HEK293 (cell line): Measurements from ENCODE around the gene DAPP1.
"Not testable (repeated sequence)": the region's sequence is repeated elsewhere in the genome, so short reads cannot be mapped to it uniquely, and the experiment has no call there.

Source experiments
- CTCF ChIA-PET: fragments of 350-600 bp; formaldehyde crosslinking; extraction: SDS; loops from one replicate; lab custom pipeline; 2021; ENCODE audit warnings: antibody characterized with exemption; lab: Yijun Ruan, JAX
- POLR2A ChIA-PET: fragments of 300-600 bp; formaldehyde crosslinking; extraction: SDS; loops from one replicate; lab custom pipeline; 2020; ENCODE audit warnings: antibody characterized with exemption, inconsistent platforms; lab: Yijun Ruan, JAX
- H3K27ac ChIP-seq: fragments of 200-500 bp; sonication (Bioruptor generic); 2 replicates; pipeline ENCODE4 v1.5.1; 2014; ENCODE audit warnings: low read depth, low read length, control low read depth, inconsistent platforms; ENCODE audit errors: extremely low read depth
- H3K36me3 ChIP-seq, 2 experiments: fragments of 200-500 bp in 1 of 2; sonication (Bioruptor generic) in 1 of 2; 1 replicate in 1 of 2; 2 replicates in 1 of 2; pipeline ENCODE4 v1.5.1; 2014 to 2017; ENCODE audit warnings: inconsistent platforms in 2 of 2, low read length in 2 of 2; ENCODE audit not compliant: control insufficient read depth in 2 of 2, insufficient read depth in 1 of 2
- H3K4me1 ChIP-seq: fragments of 200-500 bp; sonication (Bioruptor generic); 2 replicates; pipeline ENCODE4 v1.5.1; 2014; ENCODE audit warnings: mild to moderate bottlenecking, low read length, inconsistent platforms; ENCODE audit not compliant: control insufficient read depth, insufficient read depth
- H3K4me3 ChIP-seq: 2 replicates; pipeline ENCODE4 v1.5.1; 2011; ENCODE audit warnings: low read depth, mild to moderate bottlenecking, control low read depth, low read length, moderate library complexity
- H3K9me3 ChIP-seq: fragments of 200-500 bp; sonication (Bioruptor generic); 2 replicates; pipeline ENCODE4 v1.5.1; 2014; ENCODE audit warnings: low read depth, low read length, inconsistent platforms; ENCODE audit not compliant: control insufficient read depth, insufficient read depth
- OSR2 ChIP-seq: fragments of 450-650 bp; formaldehyde crosslinking; IDR thresholded peaks from 2 replicates; pipeline ENCODE4 v1.5.1; 2016; ENCODE audit warnings: missing biosample characterization, missing genetic modification characterization
- PRDM4 ChIP-seq: fragments of 450-650 bp; formaldehyde crosslinking; IDR thresholded peaks from 2 replicates; pipeline ENCODE4 v1.5.1; 2017; ENCODE audit warnings: missing biosample characterization, missing genetic modification characterization
- SETDB1 ChIP-seq: IDR thresholded peaks from one replicate; pipeline ENCODE4 v1.6.1; 2017; ENCODE audit warnings: mild to moderate bottlenecking, low read length, moderate library complexity, mixed read lengths; ENCODE audit not compliant: insufficient read length
- SP2 ChIP-seq: fragments of 450-650 bp; formaldehyde crosslinking; IDR thresholded peaks from 2 replicates; pipeline ENCODE4 v1.5.1; 2016; ENCODE audit warnings: missing biosample characterization, missing genetic modification characterization
- ZBTB49 ChIP-seq: fragments of 450-650 bp; formaldehyde crosslinking; IDR thresholded peaks from 2 replicates; pipeline ENCODE4 v1.5.1; 2016; ENCODE audit warnings: missing biosample characterization, missing genetic modification characterization, low read depth
- ZFP3 ChIP-seq: fragments of 450-650 bp; formaldehyde crosslinking; IDR thresholded peaks from 2 replicates; pipeline ENCODE4 v1.5.1; 2016; ENCODE audit warnings: low read depth, missing biosample characterization, missing genetic modification characterization
- ZIC2 ChIP-seq: fragments of 450-650 bp; formaldehyde crosslinking; IDR thresholded peaks from 2 replicates; pipeline ENCODE4 v1.5.1; 2016; ENCODE audit warnings: missing biosample characterization, missing genetic modification characterization
- ZNF112 ChIP-seq: fragments of 450-650 bp; formaldehyde crosslinking; IDR thresholded peaks from 2 replicates; pipeline ENCODE4 v1.5.0; 2017; ENCODE audit warnings: missing biosample characterization, missing genetic modification characterization
- ZNF138 ChIP-seq: fragments of 450-650 bp; formaldehyde crosslinking; IDR thresholded peaks from 2 replicates; pipeline ENCODE4 v1.5.1; 2016; ENCODE audit warnings: missing biosample characterization, missing genetic modification characterization, borderline replicate concordance
- ZNF140 ChIP-seq: fragments of 450-650 bp; formaldehyde crosslinking; IDR thresholded peaks from 2 replicates; pipeline ENCODE4 v1.5.1; 2016; ENCODE audit warnings: missing biosample characterization, missing genetic modification characterization
- ZNF18 ChIP-seq: fragments of 450-650 bp; formaldehyde crosslinking; IDR thresholded peaks from 2 replicates; pipeline ENCODE4 v1.5.1; 2016; ENCODE audit warnings: missing biosample characterization, missing genetic modification characterization
- ZNF221 ChIP-seq: fragments of 450-650 bp; formaldehyde crosslinking; IDR thresholded peaks from 2 replicates; pipeline ENCODE4 v1.5.1; 2017; ENCODE audit warnings: missing biosample characterization, missing genetic modification characterization, borderline replicate concordance
- ZNF248 ChIP-seq: fragments of 450-650 bp; formaldehyde crosslinking; IDR thresholded peaks from 2 replicates; pipeline ENCODE4 v1.5.1; 2017; ENCODE audit warnings: missing biosample characterization, missing genetic modification characterization
- ZNF433 ChIP-seq: fragments of 450-650 bp; formaldehyde crosslinking; IDR thresholded peaks from 2 replicates; pipeline ENCODE4 v1.5.1; 2016; ENCODE audit warnings: missing biosample characterization, missing genetic modification characterization, low read depth
- ZNF521 ChIP-seq: fragments of 450-650 bp; formaldehyde crosslinking; IDR thresholded peaks from 2 replicates; pipeline ENCODE4 v1.5.1; 2017; ENCODE audit warnings: missing biosample characterization, mild to moderate bottlenecking, missing genetic modification characterization
- ZNF626 ChIP-seq: fragments of 450-650 bp; sonication (Bioruptor Pico); formaldehyde crosslinking; IDR thresholded peaks from 2 replicates; pipeline ENCODE4 v1.5.1; 2018; ENCODE audit warnings: missing biosample characterization, missing genetic modification characterization, inconsistent platforms
- ZNF660 ChIP-seq: fragments of 450-650 bp; IDR thresholded peaks from 2 replicates; pipeline ENCODE4 v1.5.1; 2018; ENCODE audit warnings: missing biosample characterization, mild to moderate bottlenecking, missing genetic modification characterization
- ZNF701 ChIP-seq: fragments of 450-650 bp; formaldehyde crosslinking; IDR thresholded peaks from 2 replicates; pipeline ENCODE4 v1.5.1; 2016; ENCODE audit warnings: missing biosample characterization, missing genetic modification characterization
- ZNF768 ChIP-seq: fragments of 450-650 bp; formaldehyde crosslinking; IDR thresholded peaks from 2 replicates; pipeline ENCODE4 v1.5.1; 2018; ENCODE audit warnings: missing biosample characterization, mild to moderate bottlenecking, missing genetic modification characterization
- ZXDB ChIP-seq: fragments of 450-650 bp; formaldehyde crosslinking; IDR thresholded peaks from 2 replicates; pipeline ENCODE4 v1.5.1; 2016; ENCODE audit warnings: missing biosample characterization, missing genetic modification characterization

DAPP1 gene

GRCh38 chr4:99816545-99817308 lies at the start of gene DAPP1:
Gene DAPP1 (plus strand): TSS chr4:99816827. CDS start chr4:99816914, 87 bp downstream.
- no peaks in the 10 kb centered on the region for H3K36me3 ChIP-seq
- POLR2A ChIA-PET = no interaction called here
- H3K4me1 ChIP-seq = no peaks in the 10 kb centered on the region
- CTCF ChIA-PET = interaction anchor here (1.4 kb wide), 1 partner anchor 9 kb away, joined by 3 read pairs; no protein-coding TSS in a partner anchor
- H3K4me3 ChIP-seq = no peak within 1 kb of the TSS
- no peaks in the 10 kb centered on the region for H3K9me3 ChIP-seq
- H3K27ac ChIP-seq = no peak within 1 kb of the TSS
- TF ChIP-seq ZNF701 (no peak), PRDM4 (tag by site-specific recombination) (no peak), ZBTB49 (tag by site-specific recombination) (no peak), SETDB1 (no peak), ZNF433 (tag by site-specific recombination) (no peak), ZNF221 (tag by site-specific recombination) (no peak), ZIC2 (tag by site-specific recombination) (no peak), ZNF18 (tag by site-specific recombination) (no peak), ZNF112 (tag by site-specific recombination) (no peak), ZXDB (tag by site-specific recombination) (no peak), ZNF626 (tag by site-specific recombination) (no peak), ZNF521 (tag by site-specific recombination) (no peak), ZFP3 (tag by site-specific recombination) (no peak), ZNF768 (no peak), ZNF660 (tag by site-specific recombination) (no peak), ZNF140 (tag by site-specific recombination) (no peak), ZNF248 (tag by site-specific recombination) (no peak), SP2 (tag by site-specific recombination) (no peak), OSR2 (tag by site-specific recombination) (no peak), ZNF138 (no peak)

DNA sequence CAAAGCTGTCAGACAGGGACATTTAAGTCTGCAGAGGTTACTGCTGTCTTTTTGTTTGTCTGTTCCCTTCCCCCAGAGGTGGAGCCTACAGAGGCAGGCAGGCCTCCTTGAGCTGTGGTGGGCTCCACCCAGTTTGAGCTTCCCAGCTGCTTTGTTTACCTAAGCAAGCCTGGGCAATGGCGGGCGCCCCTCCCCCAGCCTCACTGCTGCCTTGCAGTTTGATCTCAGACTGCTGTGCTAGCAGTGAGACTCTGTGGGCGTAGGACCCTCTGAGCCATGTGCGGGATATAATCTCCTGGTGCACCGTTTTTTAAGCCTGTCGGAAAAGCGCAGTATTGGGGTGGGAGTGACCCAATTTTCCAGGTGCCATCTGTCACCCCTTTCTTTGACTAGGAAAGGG lies 45.8 kb upstream of the DAPP1 start:
- H3K27ac ChIP-seq, CTCF ChIA-PET, H3K9me3 ChIP-seq, H3K4me3 ChIP-seq, H3K36me3 ChIP-seq, POLR2A ChIA-PET, H3K4me1 ChIP-seq: not testable (repeated sequence)
